Neural cell (in vitro differentiated cells): ENCODE results near the gene ATP5F1A. TPM values are rescaled to one million over a fixed set of nuclear protein-coding genes. Genes with fewer than 3 reads are reported as not detected.

Experiments used
- polyA plus RNA-seq: library from polyadenylated mRNA; depleted of rRNA; stranded (reverse); fragments of >200 nt; gene quantifications from 2 replicates; pipeline ENCODE4 v1.2.3, GENCODE V29; 2014
- small RNA-seq, 3 experiments: library from RNA; depleted of rRNA; stranded (forward); fragments of <200 nt; gene quantifications; one replicate each; pipeline ENCODE3, GENCODE V24; 2012

The ATP5F1A gene
- polyA plus RNA-seq, 1 donor from 2014 or later, result 1,949 TPM

Small RNAs within 50 kb of the gene (small RNA-seq; reads per million reads assigned to genes)
- gene RNU6-1278P (0 reads per million in 3 experiments), gene RNY4P37 (0 reads per million in 3 experiments)

Other genes starting within 250 kb of the ATP5F1A start
- 18.0 and 18.4 TPM in 2 replicates for gene EPG5, start 131.0 kb downstream of the ATP5F1A start, polyA plus RNA-seq
- 0.48 and 0.98 TPM in 2 replicates for gene PSTPIP2, start 26.0 kb downstream of the ATP5F1A start, polyA plus RNA-seq
- 109 and 118 TPM in 2 replicates for gene HAUS1, start 6.1 kb upstream of the ATP5F1A start, polyA plus RNA-seq